Ovary (tissue), 9 donors: ENCODE results near the gene CCBE1. TPM values are rescaled to one million over a fixed set of nuclear protein-coding genes. Genes with fewer than 3 reads are reported as not detected.
A peak's percentile ranks its signal among the peaks of the same experiment; 100 is the strongest.

ENCODE experiments used
- DNase-seq, 5 donors: peaks; one replicate each; pipeline ENCODE4 v3.0.0-alpha.2; 2019 to 2020
- H3K27ac ChIP-seq, 2 donors: fragments of 200-600 bp; one replicate each; pipeline versions ENCODE4 v1.5.1 to v1.8.0; 2019 to 2022
- H3K27me3 ChIP-seq: fragments of 200-600 bp; one replicate; pipeline ENCODE4 v1.8.0; 2022
- H3K36me3 ChIP-seq: fragments of 200-600 bp; sonication (generic); one replicate; pipeline ENCODE4 v1.5.1; 2019
- H3K4me1 ChIP-seq: one replicate; pipeline ENCODE4 v1.8.1; 2013; ENCODE audit warnings: mild to moderate bottlenecking, moderate library complexity; ENCODE audit not compliant: insufficient read depth
- H3K4me3 ChIP-seq: fragments of 200-600 bp; sonication (generic); one replicate; pipeline ENCODE4 v1.5.1; 2017
- H3K9me3 ChIP-seq, 2 donors: fragments of 200-600 bp in 1 of 2; sonication (generic) in 1 of 2; one replicate each; pipeline versions ENCODE4 v1.5.1 to v1.8.1; 2013 to 2019; ENCODE audit warnings: mild to moderate bottlenecking in 1 of 2, moderate library complexity in 1 of 2
- EP300 ChIP-seq: sonication (generic); formaldehyde crosslinking; IDR thresholded peaks from one replicate; pipeline ENCODE4 v1.6.1; 2017; ENCODE audit warnings: antibody characterized with exemption
- POLR2A ChIP-seq: fragments of 450-650 bp; IDR thresholded peaks from one replicate; pipeline ENCODE4 v1.6.1; 2017; ENCODE audit warnings: antibody characterized with exemption, mild to moderate bottlenecking, moderate library complexity
- WGBS, 3 donors: extraction: QIAGEN DNeasy Blood & Tissue Kit in 1 of 3; methylation state at CpG; one replicate each; pipeline versions ENCODE4 v1.1.5 to v1.1.7; 2013 to 2017; 5-methylcytosine and 5-hydroxymethylcytosine counted together
- intact Hi-C, 4 donors: fragments of 100-400 bp; cut with DNase I; formaldehyde crosslinking; loops; one replicate each; pipeline versions ENCODE4 v1.11.0 to v1.15.1; 2022 to 2023
- polyA plus RNA-seq, 2 donors: library from polyadenylated mRNA; stranded (reverse); fragments of 200-250 nt in 1 of 2; fragments of 350-450 nt in 1 of 2; fragmentation: Illumina TruSeq in 1 of 2; extraction: RNeasy Lipid Tissue Mini Kit (QIAGEN cat#74804) in 1 of 2; gene quantifications; one replicate each; pipeline ENCODE4 v1.2.3, GENCODE V29; 2013 to 2014
- total RNA-seq, 7 donors: library from RNA; depleted of rRNA in 2 of 7; stranded (reverse); fragments of >200 nt in 2 of 7; fragmentation: NEBNext Ultra II Directional in 3 of 7; extraction: Animal tissue kit (Norgen Biotek cat#: 25700) in 3 of 7; gene quantifications; one replicate each; pipeline versions ENCODE4 v1.1.0 to v1.2.4, GENCODE V29; 2016 to 2023
- TF ChIP-seq, protein P1 (sequence below), 3 donors: fragments of 450-650 bp in 2 of 3; fragments of 200-600 bp in 1 of 3; IDR thresholded peaks; one replicate each; pipeline versions ENCODE4 v1.5.1 to v1.8.0; 2016 to 2022; ENCODE audit warnings: antibody characterized with exemption in 3 of 3, mild to moderate bottlenecking in 1 of 3
- donor health status: DM: no; HTN: no; CAD: no; lungs with moderate emphysema.
- donor health status: DM: no; HTN: no; CAD: no.
- donor health status: Bipolar disorder and iron deficiency.
- donor health status: DM: yes; HTN: yes; CAD: no.
- donor health status: DM: no; HTN: no; CAD: no.
- donor health status: DM: yes; HTN: yes; CAD: no.

CCBE1 gene
- total and polyA plus RNA-seq, 9 donors: 15.9 to 109 (median 43.9) TPM

DNA sequence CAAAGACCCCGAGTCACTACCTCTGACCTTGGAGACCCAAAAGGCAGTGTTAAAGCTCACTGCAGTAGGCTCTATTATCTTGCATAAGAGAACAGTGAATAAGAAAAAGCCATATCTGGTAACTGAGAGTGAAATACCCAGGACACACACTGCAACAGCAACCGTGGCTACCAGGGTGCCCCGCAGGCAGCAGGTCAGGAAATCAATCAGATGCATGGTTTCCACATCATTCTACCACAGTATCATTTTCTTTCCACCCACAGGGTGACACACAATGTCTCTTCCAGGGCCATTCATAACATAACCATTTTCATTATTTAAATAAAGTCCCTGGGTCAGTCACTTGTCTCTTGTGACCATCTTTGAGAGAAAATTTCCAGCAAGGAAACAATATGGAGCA lies 131.3 kb downstream of the CCBE1 start:
- WGBS, 3 donors: 69 to 78% (median 74%) methylated on average over 3 of the region's 3 CpGs
- Histone ChIP-seq H3K27me3 (no peaks in the 10 kb centered on the region), H3K4me3 (no peak overlapping the region), H3K4me1 (peaks cover 20% of the 10 kb centered on the region), H3K9me3 (no peaks in the 10 kb centered on the region), H3K36me3 (no peaks in the 10 kb centered on the region), H3K27ac (no peak overlapping the region)
- intact Hi-C loops: no loop called here
- DNase-seq: no peak
- TF ChIP-seq, protein P1, sequence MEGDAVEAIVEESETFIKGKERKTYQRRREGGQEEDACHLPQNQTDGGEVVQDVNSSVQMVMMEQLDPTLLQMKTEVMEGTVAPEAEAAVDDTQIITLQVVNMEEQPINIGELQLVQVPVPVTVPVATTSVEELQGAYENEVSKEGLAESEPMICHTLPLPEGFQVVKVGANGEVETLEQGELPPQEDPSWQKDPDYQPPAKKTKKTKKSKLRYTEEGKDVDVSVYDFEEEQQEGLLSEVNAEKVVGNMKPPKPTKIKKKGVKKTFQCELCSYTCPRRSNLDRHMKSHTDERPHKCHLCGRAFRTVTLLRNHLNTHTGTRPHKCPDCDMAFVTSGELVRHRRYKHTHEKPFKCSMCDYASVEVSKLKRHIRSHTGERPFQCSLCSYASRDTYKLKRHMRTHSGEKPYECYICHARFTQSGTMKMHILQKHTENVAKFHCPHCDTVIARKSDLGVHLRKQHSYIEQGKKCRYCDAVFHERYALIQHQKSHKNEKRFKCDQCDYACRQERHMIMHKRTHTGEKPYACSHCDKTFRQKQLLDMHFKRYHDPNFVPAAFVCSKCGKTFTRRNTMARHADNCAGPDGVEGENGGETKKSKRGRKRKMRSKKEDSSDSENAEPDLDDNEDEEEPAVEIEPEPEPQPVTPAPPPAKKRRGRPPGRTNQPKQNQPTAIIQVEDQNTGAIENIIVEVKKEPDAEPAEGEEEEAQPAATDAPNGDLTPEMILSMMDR (IDR thresholded peaks at IDR 0.05): no peak
- TF ChIP-seq POLR2A (no peak), EP300 (no peak)

DNA sequence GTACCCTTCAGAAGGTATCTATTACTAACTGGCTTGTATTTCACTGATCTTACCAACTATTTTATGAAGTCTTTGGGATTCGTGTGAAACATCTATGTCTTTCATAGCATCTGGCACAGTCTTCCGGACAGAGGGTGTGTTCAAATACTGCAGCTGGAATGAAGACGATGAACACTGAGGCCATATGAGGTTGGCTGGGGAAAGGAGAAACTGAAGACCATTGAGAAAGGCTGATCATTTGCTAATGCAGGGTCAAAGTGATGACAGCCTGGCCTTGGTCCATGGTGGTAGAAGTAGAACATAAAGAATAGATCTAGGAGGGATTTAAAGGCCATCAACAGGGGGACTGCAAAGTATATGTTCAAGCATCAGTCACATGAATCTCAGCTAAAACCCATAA lies 132.7 kb downstream of the CCBE1 start:
- Histone ChIP-seq H3K27me3 (no peaks in the 10 kb centered on the region), H3K9me3 (no peaks in the 10 kb centered on the region), H3K36me3 (no peaks in the 10 kb centered on the region), H3K27ac (no peak overlapping the region), H3K4me1 (peaks cover 26% of the 10 kb centered on the region), H3K4me3 (no peak overlapping the region)
- intact Hi-C loops: no loop called here
- TF ChIP-seq, protein P1 (IDR thresholded peaks at IDR 0.05): no peak
- TF ChIP-seq EP300 (no peak), POLR2A (no peak)
- DNase-seq: no peak
- WGBS, 3 donors: 63 to 94% (median 91%) methylated on average over 3 of the region's 3 CpGs

DNA sequence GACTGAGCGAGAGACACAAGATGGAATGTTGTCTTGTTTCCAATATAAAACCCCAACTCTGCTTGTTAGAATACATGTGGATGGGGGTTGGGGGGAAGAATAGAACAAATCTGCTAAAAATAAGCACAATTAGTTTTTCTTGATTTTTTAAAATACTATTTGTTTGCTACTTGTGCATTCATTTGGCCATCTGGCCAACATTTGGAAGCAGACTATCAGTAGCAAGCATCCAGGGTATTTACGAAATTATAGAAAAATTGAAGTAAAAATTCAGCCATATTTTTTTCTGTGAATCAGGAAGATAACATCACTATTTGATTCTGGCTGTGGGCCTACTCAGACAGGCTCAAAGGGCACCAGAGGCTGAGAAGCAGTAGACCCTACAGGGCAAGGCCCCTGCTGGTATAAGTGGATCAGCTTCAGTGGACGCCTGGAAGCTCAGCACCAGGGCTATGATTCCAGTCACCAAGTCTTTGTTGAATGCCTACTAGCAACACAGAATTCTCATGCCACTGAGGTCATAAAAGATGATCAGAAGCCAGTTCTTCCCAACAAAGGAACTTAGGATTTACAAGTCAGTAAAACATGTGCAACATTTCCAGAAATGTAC lies 133.9 kb downstream of the CCBE1 start:
- 91 to 93% (median 91%) methylated on average over 3 of the region's 3 CpGs for WGBS, 3 donors
- DNase-seq: no peak
- no peak for TF ChIP-seq POLR2A
- TF ChIP-seq, protein P1 (IDR thresholded peaks at IDR 0.05): no peak
- no peak for TF ChIP-seq EP300
- intact Hi-C loops: no loop called here
- Histone ChIP-seq H3K9me3 (no peaks in the 10 kb centered on the region), H3K27ac (no peak overlapping the region), H3K4me3 (no peak overlapping the region), H3K27me3 (no peaks in the 10 kb centered on the region), H3K4me1 (peaks cover 31% of the 10 kb centered on the region), H3K36me3 (no peaks in the 10 kb centered on the region)

- DNase-seq: no peak
- TF ChIP-seq POLR2A: no peak
- no peak for TF ChIP-seq EP300
- intact Hi-C loops: no loop called here
Measured at GRCh38 chr18:59562751-59563150, 134.5 kb downstream of the CCBE1 start.

GRCh38 chr18:59561612-59562011 lies 135.6 kb downstream of the CCBE1 start:
- intact Hi-C loops: no loop called here
- 42 to 64% (median 57%) methylated on average over 5 of the region's 5 CpGs for WGBS, 3 donors
- H3K4me3 ChIP-seq: no peak overlapping the region
- no peak for TF ChIP-seq EP300
- TF ChIP-seq POLR2A: no peak
- TF ChIP-seq, protein P1 (IDR thresholded peaks at IDR 0.05): no peak
- DNase-seq: no peak
- H3K9me3 ChIP-seq: no peaks in the 10 kb centered on the region
- peaks cover 30% of the 10 kb centered on the region for H3K4me1 ChIP-seq
- H3K27ac ChIP-seq: peak overlapping the region in 1 of 2 donors; percentile 36
- no peaks in the 10 kb centered on the region for H3K36me3 ChIP-seq
- no peaks in the 10 kb centered on the region for H3K27me3 ChIP-seq

More at GRCh38 chr18:59562751-59563150, 134.5 kb downstream of the CCBE1 start:
- peaks cover 31% of the 10 kb centered on the region for H3K4me1 ChIP-seq
- no peak overlapping the region for H3K4me3 ChIP-seq
- peak overlapping the region in 1 of 2 donors; percentile 36 for H3K27ac ChIP-seq
- H3K27me3 ChIP-seq: no peaks in the 10 kb centered on the region
- no peaks in the 10 kb centered on the region for H3K9me3 ChIP-seq
- H3K36me3 ChIP-seq: no peaks in the 10 kb centered on the region
- 62 to 68% (median 64%) methylated on average over 6 of the region's 6 CpGs for WGBS, 3 donors
